ENCODE measurements around the gene SMG1.
A peak's percentile ranks its signal among the peaks of the same experiment; 100 is the strongest.
"Not testable (repeated sequence)": the region's sequence is repeated elsewhere in the genome, so short reads cannot be mapped to it uniquely, and the experiment has no call there.

Gene SMG1

DNA sequence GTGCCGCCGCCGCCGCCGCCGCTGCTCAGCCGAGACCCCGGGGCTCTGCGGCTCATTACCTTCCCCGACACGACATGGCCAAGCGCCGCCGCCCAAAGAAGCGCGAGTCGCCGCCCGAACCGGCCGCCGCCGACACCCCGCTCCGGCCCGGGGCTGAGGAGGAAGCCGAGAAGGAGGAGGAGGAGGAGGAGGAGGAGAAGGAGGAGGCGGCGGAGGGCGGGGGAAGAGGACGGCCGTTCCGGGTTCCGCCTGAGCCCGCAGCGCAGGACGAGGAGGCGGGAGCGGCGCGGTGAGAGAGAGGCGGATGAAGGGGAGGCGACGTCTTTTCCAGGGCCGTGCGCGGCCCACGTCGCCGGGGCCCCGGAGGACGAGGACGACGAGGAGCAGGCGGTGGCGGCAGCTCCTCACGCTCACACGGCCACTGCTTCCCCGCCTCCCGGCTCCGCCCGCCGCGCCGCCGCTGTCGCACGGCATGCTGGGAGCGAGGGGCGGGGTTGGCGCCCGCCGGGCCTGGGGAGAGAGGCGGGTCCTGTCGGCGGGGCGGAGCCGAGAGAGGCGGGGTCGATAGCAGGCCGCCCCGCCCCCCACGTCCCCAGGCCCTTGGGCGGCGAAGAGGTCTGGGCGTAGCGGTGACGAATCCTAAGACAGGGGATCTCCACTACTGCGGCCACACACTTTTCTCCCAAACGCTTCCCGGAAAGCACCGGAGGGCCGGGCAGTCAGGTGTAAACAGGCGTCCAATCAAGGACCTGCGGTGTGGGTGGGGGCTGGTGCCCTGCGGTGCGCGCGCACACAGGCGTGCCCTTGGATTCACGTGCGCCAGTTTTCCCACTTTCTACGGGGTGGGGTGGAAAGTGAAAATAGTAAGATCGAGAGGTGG is at the start of gene SMG1:
Gene SMG1 (minus strand): TSS at position 423 of the 880 bp plus-strand sequence. CDS start 367 bp downstream, at position 56.
- peak; percentile 97 for DNase-seq

DNA sequence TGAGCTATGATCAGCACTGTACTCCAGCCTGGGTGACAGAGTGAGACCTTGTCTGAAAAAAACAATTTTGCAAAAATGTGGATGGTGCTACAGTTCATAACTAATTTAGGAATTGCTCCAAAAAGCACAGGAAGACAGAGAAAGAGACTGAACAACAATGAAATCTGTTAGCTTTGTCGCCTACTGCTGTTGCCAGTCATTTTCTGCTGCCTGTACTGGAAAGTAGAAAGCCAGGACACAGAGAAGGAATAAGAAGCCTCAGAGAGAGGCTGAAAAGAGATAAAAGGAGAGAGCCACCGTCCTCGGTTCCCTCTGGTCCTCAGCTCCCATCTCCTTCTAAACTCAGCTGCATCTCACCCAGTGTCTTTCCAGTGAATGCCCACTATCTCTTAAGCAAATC is 48.9 kb upstream of the SMG1 start:
- DNase-seq = no peak

DNA sequence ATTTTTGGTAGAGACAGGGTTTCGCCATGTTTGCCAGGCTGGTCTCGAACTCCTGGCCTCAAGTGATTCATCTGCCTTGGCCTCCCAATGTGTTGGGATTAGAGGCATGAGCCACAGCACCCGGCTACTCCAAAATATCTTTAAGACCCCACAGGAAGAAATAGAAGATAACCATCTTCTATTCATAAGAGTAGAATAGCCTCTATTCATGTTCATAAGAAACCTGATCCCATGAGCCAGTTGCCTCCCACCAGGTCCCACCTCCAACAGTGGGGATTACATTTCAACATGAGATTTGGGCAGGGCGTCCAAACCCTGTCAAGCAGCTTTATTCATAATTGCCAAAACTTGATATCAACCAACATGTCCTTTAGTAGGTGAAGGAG is 43.6 kb upstream of the SMG1 start:
- no peak for DNase-seq

DNA sequence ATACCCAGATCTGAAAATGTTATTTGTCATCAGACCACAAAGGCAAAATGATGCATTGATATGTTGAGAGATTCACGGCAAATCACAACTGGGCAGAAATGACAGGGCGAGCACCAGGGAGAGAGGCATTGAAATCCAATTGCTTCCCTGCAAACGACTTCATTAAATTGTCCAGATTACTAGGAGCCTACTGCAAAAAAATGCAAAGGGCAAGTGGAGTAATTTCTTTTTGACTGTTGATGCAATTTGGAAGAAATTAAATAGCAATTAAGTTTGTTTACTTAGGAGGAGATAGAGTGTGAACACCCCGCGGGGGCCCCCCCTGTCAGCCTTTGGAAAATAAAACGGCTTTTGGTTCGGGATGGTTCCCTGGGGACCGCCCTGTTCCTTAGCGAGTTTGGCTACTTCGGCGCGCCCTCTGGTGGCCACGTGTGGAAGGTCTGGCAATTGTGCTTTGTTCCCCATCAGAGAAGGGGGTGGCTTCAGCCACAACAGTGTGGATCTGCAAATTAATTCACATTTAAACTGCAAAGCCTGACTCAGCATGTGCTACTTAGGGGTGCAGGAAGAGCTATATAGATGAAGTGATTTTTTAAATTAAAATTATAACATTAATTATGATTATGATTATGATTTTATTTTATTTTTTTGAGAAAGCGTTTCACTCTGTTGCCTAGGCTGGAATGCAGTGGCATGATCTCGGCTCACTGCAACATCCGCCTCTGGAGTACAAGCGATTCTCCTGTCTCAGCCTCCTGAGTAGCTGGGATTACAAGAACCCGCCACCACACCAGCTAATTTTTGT is 43.0 kb upstream of the SMG1 start:
- peak; percentile 69 for DNase-seq

DNA sequence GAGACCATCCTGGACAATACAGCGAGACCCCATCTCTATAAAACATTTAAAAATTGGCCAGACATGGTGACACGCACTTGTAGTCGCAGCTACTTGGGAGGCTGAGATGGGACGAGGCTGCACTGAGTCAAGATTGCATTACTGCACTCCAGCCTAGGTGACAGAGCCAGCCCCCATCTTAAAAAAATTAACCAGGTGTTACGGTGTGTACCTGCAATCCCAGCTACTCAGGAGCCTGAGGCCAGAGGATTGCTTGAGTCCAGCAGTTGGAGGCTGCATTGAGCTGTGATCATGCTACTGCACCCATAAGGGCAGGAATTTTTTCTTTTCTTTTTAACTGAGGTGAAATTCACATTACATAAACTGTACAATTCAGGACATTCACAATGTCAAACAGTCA is 40.6 kb upstream of the SMG1 start:
- DNase-seq = no peak

DNA sequence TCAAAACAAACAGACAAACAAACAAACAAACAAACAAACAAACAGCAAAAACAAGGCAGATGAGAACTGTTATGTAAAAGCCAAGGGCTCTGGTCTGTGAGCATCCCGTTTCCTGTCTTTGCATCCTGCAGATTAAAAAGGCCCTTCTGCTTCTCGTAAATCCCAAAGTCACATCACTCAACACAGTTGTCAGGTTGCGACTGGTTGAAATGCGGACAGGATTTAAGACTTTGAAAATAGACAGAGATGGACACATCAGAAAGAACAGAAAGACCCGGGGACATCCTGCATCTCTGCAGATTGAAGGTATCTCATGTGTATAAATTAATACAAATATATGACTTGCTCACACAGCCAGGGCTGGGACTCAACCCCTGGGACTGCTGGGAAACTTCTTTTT is 39.3 kb upstream of the SMG1 start:
- no peak for DNase-seq

DNA sequence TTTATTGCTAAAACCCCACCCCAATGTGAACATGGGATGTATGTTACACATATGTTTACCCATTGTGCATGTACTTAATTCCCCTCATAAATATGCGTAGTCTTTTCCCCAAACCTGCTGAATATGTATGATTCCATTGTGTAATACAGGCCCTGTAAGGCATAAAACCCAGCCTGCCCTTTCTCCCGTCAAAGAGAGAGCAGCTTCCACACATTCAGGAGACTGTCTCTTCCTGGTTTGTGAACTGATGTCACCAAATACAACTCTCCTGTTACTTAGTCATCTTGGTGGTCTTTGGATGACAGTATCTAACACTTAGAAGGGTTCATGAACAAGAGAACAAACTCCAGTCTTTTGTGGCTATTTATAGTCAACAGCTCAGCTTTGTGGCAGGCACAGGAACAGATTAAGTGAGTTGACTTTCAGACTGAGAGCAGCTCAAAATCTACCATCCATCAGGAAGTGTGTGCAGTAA is 32.9 kb upstream of the SMG1 start:
- DNase-seq = no peak

DNA sequence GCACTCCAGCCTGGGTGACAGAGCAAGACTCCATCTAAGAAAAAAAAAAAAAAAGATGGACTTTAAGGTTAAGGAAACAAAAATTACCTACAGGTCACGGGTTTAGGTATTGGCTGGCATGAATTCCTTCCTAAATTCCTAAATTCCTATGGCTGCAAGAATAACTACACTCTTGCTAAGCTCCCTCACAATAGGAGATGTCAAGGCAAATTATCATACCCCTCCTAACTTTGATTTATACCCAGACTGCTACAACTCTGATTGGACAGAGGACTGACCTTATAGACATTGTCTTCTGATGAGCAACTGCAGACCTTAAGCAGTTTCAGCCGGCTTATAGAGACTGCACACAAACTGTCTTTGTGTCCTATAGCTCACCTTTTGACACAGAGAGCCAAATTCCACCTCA is 32.4 kb upstream of the SMG1 start:
- DNase-seq = no peak

DNA sequence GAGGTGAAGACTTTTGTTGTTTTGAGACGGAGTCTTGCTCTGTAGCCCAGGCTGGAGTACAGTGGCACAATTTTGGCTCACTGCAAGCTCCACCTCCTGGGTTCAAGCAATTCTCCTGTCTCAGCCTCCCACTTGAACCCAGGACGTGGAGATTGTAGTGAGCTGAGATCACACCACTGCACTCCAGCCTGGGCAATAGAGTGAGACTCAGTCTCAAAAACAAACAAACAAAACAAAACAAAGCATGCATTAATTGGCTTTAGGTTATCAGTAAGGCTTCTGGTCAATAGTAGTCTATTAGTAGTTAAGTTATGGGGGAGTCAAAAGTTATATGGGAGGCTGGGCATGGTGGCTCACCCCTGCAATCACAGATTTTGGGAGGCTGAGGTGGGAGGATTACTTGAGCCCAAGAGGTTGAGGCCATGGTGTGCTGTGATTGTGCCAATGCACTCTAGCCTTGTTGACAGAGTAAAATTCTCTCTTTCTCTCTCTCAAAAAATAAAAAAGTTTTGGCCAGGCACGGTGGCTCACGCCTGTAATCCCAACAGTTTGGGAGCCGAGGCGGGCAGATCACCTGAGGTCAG is 30.5 kb upstream of the SMG1 start:
- not testable (repeated sequence) for DNase-seq

DNA sequence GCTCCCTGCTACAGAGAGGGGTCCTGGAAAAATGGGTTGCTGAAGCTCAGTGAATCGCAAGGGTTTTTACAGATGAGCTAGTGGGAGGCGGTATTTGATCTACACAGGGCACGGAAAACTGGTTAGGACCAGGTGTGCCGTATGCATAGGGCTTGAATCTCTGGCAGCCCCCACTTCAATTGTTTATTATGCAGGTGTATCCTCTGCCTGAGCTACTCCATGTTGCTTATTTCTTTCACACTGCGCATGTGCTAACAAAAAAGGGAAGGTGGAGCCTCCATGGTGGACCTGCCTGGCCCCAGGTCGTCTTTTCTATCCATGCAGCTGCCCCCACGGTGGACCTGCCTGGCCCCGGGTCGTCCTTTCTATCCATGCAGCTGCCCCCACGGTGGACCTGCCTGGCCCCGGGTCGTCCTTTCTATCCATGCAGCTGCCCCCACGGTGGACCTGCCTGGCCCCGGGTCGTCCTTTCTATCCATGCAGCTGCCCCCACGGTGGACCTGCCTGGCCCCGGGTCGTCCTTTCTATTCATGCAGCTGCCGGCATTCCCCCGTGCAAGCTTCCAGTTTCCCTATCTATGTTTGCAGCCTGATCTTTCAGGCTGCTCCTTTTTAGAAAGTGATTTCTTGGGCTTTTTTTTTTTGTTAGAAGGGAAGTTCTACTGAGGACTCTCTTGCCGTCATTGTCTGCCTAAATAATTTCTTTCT is 29.8 kb upstream of the SMG1 start:
- DNase-seq = peak; percentile 67

DNA sequence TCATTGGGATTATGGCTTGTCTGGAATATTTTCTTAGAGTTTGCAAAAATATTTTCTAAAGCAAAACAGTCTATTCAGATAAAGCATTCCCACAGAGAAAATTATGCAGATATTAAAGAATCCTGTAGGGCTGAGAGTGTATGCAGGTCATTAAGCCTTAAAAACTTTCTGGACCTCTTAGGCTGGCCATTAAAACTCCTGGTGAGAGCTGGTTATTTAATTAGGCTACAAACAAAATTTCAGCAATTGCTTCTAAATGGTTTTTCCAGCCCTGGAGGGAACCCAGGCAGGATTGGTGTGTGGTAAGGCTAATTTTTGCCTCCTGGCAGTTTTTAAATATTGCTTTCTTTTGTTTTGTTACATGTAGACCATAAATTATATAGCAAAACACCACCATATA is 27.3 kb upstream of the SMG1 start:
- DNase-seq = no peak

DNA sequence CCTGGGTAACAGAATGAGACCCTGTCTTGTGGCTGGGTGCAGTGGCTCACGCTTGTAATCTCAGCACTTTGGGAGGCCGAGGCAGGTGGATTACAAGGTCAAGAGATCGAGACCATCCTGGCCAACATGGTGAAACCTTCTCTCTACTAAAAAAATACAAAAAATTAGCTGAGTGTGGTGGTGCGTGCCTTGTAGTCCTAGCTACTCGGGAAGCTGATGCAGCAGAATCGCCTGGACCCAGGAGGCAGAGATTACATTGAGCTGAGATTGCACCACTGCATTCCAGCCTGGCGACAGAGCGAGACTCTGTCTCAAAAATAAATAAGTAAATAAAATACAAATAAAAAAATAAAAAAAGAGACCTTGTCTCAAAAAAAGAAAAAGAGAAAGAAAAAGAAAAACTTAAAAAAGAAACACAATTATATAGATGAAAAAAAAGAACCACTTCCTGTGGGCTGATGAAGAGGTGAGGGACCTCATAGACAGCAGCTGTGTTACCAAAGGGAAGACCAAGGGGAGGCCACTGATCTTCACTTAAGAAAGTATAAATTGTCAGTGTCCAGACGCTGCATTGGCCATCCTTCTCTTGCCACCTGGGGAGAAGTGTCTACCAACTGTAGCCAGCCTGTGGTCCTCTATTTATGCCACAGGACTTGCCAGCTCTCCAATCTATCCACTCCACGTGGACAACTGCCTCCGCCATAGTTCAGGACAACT is 24.4 kb upstream of the SMG1 start:
- DNase-seq = no peak

DNA sequence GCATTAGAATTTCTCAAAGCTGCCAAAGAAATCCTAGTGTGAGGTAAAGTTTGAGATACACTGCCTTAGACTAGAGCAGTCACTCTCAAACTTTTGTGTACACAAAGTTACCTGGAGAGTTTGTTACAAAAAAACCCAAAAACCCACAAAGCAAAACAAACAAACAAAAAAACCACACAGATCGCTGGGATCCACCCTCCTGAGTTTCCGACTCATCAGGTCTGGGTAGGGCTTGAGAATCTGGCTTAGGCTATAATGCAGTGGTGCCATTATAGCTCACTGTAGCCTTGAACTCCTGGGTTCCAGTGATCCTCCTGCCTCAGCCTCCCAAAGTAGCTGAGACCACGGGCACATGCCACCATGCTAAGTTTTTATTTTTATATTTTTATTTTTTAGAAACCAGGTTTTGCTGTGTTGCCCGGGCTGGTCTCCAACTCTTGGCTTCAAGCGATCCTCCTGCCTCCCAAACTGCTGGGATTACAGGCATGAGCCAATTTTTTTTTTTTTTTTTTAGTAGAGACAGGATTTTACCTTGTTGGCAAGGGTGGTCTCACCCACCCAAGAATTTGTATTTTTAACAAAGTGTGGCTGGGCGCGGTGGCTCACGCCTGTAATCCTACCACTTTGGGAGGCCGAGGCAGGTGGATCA is 22.3 kb upstream of the SMG1 start:
- no peak for DNase-seq

DNA sequence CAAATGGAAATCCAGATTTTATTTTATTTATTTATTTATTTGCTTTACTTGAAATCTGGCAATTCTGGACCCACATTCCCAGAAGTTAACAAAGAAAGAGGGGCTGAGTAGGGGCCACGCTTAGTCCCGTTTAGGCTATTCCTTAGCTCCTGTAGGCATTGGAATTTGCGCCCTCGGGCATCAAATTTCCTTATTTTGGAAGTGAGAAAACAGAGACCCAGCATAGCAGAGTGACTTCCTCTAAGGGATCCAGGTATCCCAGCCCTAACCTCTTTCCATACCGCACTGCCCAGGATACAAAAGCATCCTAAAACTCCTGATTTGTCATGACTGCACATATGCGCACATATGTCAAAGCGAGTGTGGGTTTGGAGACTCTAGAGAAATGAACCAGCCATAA is 19.0 kb upstream of the SMG1 start:
- no peak for DNase-seq

DNA sequence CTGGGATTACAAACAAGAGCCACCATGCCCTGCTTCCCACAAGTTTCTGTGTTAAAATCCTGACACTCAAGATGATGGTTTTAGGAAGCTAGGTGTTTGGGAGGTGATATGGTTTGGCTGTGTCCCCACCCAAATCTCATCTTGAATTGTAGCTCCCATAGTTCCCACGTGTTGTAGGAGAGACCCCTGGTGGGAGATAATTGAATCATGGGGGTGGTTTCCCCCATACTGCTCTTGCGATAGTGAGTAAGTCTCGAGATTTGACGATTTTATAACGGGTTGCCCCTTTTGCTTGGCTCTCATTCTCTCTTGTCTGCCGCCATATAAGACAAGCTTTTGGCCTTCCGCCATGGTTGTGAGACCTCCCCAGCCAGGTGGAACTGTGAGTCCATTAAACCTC is 17.2 kb upstream of the SMG1 start:
- DNase-seq = no peak

DNA sequence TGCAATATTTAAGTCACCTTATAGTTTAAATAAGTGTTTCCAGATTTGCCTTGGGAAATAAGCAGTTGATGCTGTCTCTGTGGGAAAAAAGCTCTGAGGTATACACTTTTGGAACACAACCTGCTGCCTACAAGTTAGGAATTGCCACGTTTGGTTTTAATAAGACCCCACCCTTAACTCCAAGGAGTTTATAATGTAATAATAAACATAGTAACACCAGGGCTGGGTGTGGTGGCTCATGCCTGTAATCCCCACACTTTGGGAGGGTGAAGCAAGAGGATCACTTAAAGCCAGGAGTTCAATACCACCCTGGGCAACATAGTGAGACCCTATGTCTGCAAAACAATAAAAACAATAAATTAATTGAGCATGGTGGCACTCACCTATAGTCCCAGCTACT is 15.9 kb upstream of the SMG1 start:
- DNase-seq = no peak

DNA sequence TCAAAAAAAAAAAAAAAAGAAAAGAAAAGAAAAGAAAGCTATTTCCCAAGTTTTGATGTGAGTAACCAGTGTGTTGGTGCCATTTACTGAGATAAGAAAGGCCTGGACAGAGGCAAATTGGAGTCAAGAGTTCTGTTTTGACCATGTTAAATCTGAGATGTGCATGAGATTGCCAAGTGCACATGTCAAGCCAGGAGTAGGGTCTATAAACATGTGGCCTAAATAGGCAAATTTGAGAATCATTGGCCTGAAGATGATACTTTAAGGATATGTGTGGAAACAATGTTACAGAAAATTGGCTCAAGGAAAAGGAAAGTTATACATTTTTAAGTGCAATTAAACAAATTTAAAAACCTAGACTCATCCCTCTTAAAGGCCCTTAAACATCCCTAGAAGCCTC is 15.3 kb upstream of the SMG1 start:
- no peak for DNase-seq

DNA sequence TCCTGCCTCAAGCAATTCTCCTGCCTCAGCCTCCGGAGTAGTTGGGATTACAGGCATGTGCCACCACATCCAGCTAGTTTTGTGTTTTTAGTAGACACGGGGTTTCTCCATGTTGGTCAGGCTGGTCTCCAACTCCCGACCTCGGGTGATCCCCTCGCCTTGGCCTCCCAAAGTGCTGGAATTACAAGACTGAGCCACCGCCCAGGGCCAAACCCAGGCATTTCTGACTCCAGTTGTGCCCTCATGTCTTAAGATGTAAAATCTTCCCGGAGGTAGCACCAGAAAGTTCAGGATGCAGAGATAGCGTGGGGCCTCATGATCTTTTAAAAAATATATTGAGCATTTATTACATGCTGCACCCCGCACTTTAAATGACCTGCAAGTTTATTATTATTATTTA is 12.8 kb upstream of the SMG1 start:
- no peak for DNase-seq

DNA sequence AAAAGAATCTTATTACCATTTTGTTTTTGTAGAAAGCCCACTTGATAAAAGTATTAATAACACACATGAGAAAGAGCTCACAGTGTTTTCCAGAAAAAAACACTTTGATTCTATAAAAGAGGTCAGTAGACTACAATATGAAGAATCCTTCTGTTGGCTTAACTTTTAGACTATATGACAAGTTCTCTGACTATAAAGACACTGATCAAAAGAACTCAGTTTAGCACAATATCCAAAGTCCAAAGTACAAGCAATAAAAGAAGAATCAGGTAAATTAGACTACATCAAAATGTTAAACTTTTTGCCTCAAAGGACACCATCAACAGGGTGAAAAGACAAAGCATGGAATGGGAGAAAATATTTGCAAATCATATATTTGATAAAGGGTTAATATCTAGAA is 11.2 kb upstream of the SMG1 start:
- no peak for DNase-seq

DNA sequence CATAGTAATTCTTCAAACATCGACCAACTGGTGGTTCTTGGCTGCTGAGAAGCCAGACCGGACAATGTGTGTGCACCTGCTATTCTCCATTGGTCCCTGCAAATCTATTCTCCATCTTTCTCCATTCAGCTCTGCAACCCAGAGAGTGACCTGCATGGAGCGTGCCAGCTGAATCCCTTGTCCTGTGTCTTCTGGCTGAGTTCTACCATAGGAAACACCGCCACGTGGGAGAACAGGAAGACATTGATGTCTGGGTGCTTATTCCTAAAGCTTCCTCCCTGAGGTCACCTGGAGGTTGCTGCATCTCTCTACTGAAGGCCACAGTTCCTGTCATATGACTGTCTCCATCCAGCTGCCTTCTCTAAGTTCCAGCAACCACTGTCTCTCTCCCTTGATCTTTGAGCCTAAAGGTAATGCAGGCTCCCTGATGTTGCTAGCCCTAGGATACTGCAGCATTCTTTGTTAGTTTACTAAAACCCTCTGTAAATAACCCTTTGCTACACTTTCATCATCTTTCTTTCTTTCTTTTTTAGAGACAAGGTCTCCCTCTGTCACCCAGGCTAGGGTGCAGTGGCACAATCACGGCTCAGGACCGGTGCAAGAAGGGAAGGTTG is 10.6 kb upstream of the SMG1 start:
- DNase-seq = no peak

DNA sequence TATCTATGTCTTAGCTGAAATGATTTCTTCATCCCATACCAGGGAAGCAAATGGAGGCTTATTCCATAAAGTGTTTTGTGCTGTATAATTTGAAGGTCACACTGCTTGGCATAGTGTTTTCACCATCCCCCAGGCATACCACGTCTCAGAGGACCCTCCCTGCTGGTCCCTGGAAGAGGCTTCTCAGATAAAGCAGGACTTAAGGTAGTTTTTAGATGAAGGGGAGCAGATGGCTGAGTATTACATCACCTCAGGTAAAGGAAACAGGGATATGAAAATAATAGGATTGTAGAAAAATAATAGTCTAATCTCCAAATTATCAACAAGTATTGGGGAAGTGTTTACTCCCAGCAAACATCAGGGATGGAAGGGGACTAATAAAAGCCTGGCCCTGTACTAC is 7.3 kb upstream of the SMG1 start:
- DNase-seq = no peak
